H1 (cell line): ENCODE data around the gene PXK. TPM values are rescaled to one million over a fixed set of nuclear protein-coding genes. Genes with fewer than 3 reads are reported as not detected.

Experiments
- SIRT6 ChIP-seq: IDR thresholded peaks from one replicate; pipeline ENCODE4 v1.7.1; 2012; ENCODE audit warnings: low read length, inconsistent platforms
- SP4 ChIP-seq: IDR thresholded peaks from 2 replicates; pipeline ENCODE4 v1.6.1; 2012; ENCODE audit warnings: low read length, inconsistent platforms
- TAF1 ChIP-seq: IDR thresholded peaks from 2 replicates; pipeline ENCODE4 v1.6.1; 2011; ENCODE audit warnings: mild to moderate bottlenecking, low read depth, low read length
- polyA plus RNA-seq, 7 experiments: library from polyadenylated mRNA; depleted of rRNA in 3 of 7; stranded (reverse) in 5 of 7; unstranded in 2 of 7; fragments of >200 nt in 5 of 7; fragments of 200-250 nt in 2 of 7; gene quantifications; 1 replicate in 5 of 7; 2 replicates in 1 of 7; 4 replicates in 1 of 7; pipeline versions ENCODE4 v1.2.1 to v1.2.3, GENCODE V29; 2011 to 2013; ENCODE audit warnings: missing spikeins in 2 of 7, mixed read lengths in 2 of 7
- total RNA-seq: library from RNA; stranded (reverse); fragmentation: NEBNext Ultra II Directional; extraction: Animal tissue kit (Norgen Biotek cat#: 25700); gene quantifications from 2 replicates; pipeline ENCODE4 v1.2.1, GENCODE V29; 2021

The PXK gene
- total and polyA plus RNA-seq, 2 of the 8 experiments (the other 6 are each of a cell fraction or from before 2014, with no cell fraction given) = 3.5 to 7.1 TPM

DNA sequence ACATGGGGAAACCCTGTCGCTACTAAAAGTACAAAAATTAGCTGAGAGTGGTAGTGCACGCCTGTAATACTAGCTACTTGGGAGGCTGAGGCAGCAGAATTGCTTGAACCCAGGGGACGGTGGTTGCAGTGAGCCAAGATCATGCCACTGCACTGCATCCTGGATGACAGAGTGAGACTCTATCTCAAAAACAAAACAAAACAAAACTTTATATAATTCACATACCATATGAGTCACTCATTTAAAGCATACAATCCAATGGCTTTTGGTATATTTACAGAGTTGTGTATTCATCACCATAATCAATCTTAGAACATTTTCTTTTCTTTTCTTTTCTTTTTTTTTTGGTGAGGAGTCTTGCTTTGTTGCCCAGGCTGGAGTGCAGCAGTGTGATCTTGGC is 8.7 kb downstream of the PXK start (continued):
- no peak for TF ChIP-seq SP4
- TF ChIP-seq TAF1 = no peak
- no peak for TF ChIP-seq SIRT6
